GM21786 (cell line): ENCODE data around the gene EIF3D.
"Not testable (repeated sequence)": the region's sequence is repeated elsewhere in the genome, so short reads cannot be mapped to it uniquely, and the experiment has no call there.

Source experiments
- ATAC-seq: cut with Tn5 transposase; IDR thresholded peaks from one replicate; pipeline ENCODE4 v1.9.1; 2021; ENCODE audit not compliant: unreplicated experiment

The EIF3D gene

DNA sequence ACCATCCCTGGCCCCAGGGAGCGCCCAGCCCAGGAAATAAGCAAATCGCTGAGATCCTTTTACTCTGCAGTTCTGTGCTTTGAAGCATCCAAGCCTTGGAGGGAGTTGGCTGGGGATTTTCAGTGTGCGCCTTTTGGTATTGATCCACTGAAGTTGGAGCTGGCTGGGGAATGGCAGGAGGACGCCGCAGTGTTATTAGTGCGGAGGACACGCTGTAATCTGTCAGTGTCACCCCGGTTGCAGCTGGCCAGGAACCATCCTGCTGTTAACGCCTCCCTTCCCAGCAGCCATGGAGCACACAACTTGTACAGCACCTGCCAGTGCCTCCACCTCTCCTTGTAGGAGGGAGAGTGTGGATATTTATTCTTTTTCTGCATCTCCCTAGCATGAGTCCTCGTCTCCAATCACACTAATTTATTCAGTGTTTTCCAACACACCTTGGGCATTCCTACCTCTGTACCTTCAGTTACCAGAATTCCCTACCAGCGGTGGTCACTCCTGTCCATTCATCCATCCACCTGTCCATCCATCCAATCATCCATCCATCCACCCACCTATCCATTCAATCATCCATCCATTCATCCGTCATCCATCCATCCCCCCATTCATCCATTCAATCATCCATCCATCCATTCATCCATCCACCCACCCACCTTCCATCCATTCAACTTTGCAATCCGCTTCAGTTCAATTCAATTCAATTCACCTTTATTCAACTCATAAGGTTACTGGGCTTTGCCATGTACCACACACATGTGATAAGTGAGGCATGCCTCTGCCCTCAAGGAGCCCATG, 21.9 kb upstream of the EIF3D start:
- ATAC-seq: no peak

DNA sequence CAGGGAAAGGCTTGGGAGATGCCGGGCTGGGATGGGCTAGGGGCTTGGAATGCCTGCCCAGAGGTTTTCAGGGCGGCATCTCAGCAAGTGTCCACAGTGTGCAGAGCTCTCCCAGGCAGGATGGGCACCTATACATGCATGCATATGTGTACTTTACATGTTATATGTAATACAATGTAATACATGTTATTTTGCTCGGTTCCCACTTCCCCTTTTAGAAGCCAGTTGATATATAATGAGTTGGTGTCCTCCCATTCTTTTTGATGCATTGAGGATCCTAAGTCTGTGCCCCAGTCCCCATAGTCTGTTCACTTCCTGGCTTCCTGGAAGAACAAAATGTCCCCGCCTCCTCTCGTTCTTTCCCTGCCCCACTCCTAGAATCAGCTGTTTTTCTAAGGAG, 20.1 kb upstream of the EIF3D start:
- ATAC-seq: no peak

DNA sequence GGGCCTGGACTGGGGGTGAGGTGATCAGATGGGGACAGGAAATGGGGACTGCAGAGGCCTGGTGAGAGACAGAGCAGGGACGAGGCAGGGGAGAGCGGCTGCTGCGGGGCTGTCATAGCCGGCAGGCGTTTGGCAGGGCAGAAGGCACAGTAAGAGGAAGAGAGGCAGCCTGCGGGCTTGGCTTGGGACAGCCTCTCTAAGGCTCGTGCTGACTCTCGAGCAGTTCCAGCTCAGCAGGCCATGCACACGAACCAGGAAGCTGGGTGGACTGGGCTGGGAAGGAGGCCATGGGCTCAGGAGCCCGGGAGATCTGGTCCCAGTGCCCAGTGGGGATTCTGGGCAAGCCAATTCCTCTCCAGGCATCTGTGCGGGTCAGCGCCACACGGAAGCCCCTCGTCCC, 19.6 kb upstream of the EIF3D start:
- no peak for ATAC-seq

DNA sequence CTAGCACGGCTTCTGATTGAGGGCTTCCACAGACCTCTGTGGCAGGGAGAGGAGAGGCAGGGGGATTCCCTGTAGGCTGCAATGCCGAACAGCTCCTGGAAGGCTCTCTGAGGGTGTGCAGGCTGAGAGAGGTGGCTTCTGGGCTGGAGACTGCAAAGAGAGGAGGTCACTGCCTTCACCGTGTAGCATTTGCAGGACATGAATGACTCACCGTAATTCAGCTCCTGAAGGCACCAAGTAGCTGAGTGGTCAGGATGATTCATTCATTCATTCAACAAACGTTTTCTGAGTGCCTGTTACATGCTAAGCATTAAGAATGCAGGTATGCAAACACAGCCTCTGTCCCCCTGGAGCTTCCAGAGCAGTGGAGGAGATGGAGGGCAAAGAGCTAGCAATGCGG, 18.0 kb upstream of the EIF3D start:
- ATAC-seq: no peak

DNA sequence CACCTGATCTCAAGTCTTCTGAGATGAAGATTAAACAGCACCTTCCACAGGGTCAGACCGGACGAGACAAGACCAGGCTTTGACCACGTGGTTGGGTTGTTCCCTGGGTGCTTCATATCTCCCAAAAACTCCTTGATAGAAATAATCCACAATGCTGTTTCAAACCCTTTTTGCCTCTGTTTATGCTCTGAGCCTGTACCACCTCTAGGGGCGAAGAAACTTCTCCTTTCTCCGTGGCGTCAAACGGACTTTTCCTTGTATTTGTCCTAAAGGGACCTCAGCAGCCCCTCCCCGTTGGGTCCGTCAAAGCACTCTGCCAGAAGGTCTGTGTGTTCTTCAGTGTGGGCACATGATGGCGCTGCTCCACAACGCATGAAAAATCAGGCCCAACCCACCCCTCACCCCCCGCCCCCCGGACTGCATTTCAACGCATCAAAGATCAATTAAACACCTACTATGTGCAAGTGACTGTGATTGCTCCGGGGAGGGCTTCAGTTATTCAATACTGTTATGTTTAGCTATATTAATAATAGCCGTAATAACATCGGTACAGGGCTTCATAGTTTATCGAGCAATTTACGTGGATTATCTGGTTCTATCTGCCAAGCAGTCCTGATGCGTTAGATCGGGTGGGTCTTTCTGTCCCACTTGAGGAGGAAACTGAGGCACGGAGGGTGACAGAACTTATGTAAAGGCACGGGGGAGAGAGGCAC, 17.3 kb upstream of the EIF3D start:
- ATAC-seq: no peak

DNA sequence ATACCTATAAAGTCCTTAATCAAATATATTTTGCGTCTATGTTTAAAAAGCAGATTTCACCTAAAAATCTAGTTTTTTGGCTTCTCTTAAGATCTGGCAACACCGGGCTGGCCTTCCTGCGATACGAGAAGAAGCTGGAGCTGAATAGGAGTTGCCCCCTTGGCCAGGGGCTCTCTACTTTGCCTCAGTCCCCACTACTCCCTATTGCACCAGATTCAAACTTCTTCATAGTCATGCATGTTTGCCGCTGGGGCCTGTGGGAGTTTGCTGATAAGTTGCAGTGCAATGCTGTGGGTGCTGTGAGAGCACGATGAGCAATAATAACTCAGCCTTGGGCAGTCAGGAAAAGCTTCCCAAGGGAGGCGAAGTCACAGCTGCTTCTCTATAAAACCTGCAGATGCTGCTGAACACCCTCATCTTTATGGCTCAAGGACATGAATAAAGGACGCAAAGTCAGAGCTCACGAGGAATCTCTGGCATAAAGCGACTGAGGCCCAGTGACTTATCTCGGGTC, 15.2 kb upstream of the EIF3D start:
- no peak for ATAC-seq

DNA sequence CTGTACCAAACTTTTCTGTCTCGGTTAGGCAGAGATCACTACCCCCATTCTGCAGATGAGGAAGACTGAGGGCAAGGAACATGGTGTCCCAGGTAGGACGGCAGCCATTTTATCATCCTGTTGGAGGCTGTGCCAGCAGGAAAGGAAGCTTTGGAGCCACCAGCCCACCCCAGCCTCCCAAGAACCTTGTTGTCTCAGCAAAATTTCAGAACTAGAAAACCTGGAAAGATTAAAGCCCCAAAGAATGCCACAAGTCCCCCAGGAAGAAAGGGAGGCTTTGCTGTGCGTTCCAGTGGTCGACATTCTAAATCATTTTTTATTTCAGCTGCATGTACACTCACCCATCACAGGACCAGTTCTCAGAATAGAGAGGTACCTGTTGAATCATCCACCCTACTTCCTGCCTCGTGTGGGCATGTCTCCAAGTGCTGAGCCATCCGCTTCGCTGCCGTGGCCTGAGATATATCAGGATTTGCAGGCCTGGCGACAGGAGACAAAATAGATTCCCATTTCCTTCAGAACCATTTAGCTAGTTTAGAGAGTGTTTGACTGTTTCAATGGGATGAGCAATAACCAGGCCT, 13.0 kb upstream of the EIF3D start:
- no peak for ATAC-seq

DNA sequence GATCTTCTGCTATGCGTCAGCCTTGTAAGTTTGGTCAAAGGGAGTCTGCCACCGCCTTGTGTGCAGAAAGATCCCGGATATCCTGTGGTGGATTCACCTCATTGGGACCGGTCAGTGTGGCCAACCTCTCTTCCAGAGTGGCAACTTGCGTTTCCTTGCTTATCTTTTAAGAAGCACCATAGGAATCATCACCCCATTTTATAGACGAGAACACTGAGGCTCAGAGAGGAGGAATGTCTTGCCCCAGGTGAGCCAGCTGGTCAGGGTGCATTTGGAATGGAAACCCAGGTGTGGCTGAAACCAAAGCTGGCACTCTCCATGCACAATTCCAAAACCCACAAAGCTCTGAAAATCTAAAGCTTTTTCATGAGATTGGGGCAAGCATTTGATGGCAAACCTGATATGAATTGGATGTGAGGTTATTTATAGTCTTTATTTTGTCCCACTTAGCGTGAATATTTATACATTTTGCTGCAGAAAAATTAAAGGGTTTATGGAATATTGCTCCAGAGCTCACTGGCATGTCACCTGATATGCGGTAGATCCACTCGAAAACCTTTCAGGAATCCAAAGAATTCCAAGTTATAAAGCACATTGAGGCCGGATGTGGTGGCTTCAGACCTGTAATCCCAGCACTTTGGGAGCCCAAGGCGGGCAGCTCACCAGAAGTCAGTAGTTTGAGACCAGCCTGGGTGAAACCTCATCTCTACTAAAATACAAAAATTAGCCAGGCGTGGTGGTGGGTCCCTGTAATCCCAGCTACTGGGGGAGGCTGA, 12.1 kb upstream of the EIF3D start:
- no peak for ATAC-seq

DNA sequence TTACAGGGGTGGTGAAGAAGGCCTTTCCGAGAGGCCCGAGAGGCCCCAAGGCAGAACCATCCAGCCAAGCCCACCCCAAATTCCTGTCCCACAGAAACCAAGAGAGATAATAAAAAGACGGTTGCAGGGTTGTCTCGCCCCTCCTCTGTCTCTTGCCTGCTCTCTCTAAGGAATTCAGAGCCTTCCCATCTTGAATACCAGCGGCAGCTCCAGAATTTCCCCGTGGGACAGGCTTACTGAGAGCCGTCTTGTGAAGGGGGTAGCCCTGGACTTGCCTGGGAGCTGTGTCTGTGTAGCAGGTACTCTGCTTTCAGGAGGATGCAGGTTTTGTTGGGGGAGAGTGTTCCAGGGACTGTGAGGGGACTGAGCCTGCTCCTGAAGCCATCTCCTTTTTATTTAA, 9.6 kb upstream of the EIF3D start:
- ATAC-seq: no peak

DNA sequence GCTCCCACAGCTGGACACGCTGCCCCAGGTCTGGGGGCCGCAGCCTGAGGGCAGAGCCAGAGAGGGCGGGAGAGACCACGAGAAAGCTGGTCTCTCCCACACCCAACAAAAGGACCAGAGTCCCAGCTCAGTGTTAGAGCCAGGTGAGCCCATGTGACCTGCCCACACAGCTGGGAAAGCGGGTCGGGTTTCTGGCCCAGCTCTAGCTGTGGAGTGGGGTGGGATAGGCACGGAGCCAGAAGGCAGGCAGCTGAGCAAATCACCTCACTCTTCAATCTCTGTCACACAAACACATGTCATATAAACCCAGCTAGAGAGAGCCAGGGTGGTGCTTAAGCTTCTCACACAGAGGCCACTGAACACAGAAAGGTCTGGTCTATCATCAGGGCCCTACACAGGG, 7.8 kb upstream of the EIF3D start:
- no peak for ATAC-seq

DNA sequence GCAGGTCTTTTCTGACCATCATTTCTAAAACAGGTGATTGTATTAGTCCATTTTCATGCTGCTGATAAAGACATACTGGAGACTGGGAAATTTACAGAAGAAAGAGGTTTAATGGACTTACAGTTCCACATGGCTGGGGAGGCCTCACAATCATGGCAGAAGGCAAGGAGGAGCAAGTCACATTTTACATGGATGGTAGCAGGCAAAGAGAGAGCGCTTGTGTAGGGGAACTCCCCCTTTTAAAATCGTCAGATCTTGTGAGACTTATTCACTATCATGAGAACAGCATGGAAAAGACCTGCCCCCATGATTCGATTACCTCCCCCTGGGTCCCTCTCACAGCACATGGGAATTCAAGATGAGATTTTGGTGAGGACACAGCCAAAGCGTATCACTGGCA, 4.4 kb upstream of the EIF3D start:
- ATAC-seq: not testable (repeated sequence)

DNA sequence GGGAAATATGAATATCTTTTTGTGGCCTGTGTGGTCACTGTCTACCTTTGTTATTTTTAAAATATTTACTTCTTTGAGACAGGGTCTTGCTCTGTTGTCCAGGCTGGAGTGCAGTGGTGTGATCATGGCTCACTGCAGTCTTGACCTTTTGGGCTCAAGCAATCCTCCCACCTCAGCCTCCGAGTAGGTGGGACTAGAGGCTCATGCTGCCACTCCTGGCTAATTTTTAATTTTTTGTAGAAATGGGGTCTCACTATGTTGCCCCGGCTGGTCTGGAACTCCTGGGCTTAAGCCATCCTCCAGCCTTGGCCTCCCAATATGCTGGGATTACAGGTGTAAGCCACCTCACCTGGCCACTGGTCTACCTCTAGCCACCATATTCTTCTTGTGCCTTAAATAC, 3.5 kb upstream of the EIF3D start:
- ATAC-seq: no peak

DNA sequence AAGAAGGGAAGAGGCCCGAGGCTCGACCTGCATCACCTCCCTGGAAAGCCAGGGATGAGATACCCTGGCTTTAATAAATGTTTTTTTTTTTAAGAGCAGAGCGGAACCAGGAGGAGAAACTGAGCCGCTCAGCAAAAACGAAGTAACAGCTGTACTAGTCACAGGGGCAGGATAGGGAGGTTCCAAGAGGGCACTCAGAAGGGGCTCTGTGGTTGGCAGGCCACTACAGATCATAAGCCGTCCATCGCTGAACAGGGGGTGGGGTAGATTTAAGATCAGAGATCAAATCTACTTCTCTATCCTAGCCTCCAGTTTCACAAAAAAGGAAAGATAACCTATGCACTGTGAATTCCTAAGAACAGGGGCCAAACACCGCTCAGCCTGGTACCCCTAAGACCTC, 625 bp downstream of the EIF3D start:
- no peak for ATAC-seq

DNA sequence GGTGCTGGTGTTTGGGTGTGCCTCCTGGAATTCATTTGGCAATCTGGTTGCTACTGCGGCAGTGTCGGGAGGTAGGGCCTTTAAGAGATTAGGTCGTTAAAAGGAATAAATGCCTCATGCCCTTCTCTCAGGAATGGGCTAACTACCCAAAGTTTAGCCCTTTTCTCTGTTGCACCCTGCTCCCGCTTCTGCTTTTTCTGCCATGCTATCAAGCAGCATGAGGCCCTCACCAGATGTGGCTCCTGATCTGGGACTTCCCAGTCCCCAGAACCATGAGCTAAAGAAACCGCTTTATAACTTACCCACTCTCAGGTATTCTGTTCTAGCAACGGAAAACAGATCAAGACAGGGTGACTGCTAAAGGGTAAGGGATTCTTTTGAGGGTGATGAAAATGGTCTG, 6.3 kb downstream of the EIF3D start:
- ATAC-seq: no peak

DNA sequence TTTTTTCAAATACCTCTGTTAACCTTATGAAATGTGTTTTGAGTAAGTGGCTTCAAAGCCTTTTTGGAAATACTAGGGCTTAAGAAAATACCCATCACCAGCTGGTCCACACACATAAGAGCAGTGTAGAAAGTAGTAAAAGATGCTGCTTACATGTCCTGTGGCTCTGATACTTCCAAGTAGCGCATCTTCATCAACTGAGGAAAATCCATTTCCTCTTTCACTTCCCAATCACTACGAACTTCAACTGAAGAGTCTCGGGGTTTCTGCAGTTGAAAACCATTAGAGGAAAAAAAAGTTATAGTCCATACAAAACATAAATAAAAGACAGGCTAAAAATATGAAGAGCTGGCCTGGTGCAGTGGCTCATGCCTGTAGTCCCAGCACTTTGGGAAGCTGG, 8.5 kb downstream of the EIF3D start:
- ATAC-seq: no peak

DNA sequence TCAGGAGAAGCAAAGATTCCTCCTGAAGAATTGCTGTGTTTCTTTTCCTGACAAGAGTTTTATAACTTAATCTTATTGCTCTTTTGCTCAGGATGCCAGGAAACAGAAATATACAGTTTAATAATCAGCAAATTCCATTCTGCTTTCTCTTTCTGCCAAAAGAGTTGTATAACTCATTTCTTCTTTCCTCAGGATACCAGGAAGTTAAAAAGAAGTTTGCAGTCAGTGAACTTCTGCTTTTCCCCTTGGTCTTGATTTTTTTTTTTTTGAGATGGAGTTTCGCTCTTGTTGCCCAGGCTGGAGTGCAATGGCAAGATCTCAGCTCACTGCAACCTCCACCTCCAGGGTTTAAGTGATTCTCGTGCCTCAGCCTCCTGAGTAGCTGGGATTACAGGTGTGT, 9.1 kb downstream of the EIF3D start:
- not testable (repeated sequence) for ATAC-seq

DNA sequence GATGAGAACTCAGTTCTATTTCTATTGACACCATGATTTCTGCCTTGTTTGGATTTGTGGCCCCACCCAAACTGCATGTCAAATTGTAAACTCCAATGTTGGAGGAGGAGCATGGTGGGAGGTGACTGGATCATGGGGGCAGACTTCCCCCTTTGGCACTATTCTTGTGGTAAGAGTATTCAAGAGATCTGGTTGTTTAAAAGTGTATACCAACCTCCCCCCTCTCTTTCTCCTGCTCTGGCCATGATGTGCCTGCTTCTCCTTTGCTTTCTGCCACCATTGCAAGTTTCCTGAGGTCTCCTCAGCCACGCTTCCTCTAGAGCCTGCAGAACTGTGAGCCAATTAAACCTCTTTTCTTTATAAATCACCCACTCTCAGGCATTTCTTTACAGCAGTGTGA, 14.2 kb downstream of the EIF3D start:
- ATAC-seq: no peak

DNA sequence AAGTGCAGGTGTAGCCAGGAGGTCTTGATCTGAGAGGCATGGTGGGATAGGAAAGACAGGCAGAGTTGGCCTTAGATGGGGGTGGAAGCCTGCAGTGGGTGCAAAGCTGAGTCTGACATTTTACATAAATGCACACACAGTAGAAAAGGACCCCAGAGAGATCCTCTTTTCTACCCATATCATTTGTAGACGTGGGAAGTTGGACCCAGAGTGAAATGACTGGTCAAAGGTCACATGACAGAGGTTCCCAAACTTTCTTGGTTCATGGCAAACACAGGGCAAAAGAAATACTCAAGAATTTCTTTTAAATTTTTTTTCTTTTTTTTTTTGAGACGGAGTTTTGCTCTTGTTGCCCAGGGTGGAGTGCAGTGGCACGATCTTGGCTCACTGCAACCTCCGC, 16.0 kb downstream of the EIF3D start:
- ATAC-seq: no peak

DNA sequence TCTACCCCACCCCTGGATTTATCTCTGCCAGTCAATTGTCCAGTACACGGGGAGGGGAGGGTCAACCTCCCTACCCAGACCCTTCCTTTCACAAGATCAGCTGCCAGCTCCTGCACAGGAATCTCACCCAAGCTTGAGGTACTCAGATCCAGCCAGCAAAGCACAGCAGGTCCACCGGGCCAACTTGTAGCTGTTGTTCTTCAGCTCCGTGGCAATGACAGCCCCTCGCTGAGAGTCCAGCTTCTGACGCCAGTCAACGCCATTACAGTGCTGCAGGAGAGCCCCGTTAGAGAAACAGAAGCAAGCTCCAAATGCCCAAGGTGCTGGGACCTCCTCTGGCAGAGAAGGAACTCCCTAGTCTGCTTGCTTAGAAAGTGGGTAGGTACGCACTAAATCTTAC, 16.6 kb downstream of the EIF3D start:
- ATAC-seq: no peak

DNA sequence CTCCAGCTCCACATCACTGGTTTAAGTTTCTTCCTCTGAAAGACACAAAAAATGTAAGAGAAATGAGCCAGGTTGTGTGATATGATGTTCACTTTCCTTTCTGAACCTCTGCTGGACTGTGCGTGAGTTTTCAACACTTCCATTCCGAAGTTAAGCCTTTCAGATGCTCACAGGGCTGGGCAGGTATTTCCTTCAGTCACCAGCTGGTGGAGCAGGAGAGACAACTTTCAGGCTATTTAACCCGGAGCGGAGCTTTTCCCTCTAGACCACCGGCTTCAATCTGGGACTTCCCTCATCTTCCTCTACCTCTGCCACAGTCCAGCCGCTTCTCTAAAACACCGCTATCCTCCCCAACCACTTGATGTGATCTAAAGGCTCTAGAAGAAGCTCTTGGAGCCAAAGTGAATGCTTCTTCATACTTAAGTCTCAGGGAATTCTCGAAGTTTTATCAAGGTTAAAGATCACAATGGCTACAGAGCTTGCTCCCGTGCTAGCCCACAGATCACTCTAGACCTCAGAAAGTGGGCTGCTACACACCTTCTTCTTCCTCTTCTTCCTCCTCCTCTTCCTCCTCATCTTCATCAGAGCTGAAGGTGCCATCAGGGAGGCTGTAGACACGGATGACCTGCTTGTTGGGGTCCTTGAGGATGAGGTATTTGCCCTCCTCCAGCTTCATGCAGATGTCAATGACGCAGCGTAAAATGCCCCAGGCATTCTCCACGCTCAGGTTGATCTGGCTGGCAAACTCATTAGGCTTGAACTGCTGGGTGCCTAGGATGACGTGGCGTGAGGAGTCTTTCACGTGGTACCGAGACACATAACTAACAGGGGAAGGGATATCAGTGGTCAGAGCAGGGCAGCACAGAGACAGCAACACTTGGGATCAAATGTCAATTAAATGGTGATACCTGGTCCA, 17.7 kb downstream of the EIF3D start:
- no peak for ATAC-seq
